ENCODE measurements around the gene DES. TPM values are rescaled to one million over a fixed set of nuclear protein-coding genes. Genes with fewer than 3 reads are reported as not detected.
A peak's percentile ranks its signal among the peaks of the same experiment; 100 is the strongest.

DES gene
- total and polyA plus RNA-seq, 2 experiments from 2014 or later = 1.3 to 2.0 TPM

DNA sequence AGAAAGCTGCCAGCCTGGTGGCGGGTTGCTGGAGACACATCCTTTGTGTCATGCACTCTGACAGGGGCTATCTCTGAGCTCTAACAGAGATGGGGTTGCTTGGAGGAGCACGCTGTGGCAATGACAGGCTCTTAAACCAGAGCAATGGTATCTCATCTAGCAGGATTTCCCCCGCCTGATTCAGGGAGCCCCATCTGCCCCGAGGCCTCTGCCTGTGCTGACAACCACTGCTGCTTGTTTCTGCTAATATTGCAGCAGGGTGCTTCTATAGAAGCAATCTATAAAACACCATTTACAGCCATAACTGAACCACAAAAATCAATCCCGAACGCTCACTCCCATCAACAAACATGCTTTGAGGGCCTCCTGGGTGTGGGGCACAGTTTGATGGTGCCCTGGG, 17.6 kb upstream of the DES start:
- H3K27ac Mint-ChIP-seq = no peak overlapping the region
- H3F3A ChIP-seq (replicated peaks; ENCODE audit: low read depth) = no peaks in the 10 kb centered on the region; the same call in 1 of the 2 replicates
- H3K4me2 ChIP-seq = no peak overlapping the region
- ATAC-seq = no peak
- H3K27me3 Mint-ChIP-seq (ENCODE audit: insufficient read depth, low read depth, poor library complexity) = peaks cover 12% of the 10 kb centered on the region
- no peaks in the 10 kb centered on the region for H3K9me3 Mint-ChIP-seq
- H3K4me3 ChIP-seq = no peak overlapping the region
- H3K79me2 ChIP-seq (replicated peaks; ENCODE audit: insufficient read depth) = no peaks in the 10 kb centered on the region
- H2AFZ ChIP-seq = no peak overlapping the region; the same call in 1 of the 2 replicates
- no peaks in the 10 kb centered on the region for H3K36me3 ChIP-seq (ENCODE audit: insufficient read depth)
- H3K4me1 ChIP-seq (ENCODE audit: insufficient read depth) = peaks cover 21% of the 10 kb centered on the region
- TF ChIP-seq, protein P1, sequence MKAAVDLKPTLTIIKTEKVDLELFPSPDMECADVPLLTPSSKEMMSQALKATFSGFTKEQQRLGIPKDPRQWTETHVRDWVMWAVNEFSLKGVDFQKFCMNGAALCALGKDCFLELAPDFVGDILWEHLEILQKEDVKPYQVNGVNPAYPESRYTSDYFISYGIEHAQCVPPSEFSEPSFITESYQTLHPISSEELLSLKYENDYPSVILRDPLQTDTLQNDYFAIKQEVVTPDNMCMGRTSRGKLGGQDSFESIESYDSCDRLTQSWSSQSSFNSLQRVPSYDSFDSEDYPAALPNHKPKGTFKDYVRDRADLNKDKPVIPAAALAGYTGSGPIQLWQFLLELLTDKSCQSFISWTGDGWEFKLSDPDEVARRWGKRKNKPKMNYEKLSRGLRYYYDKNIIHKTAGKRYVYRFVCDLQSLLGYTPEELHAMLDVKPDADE (IDR thresholded peaks at IDR 0.05) = no peak
- no peak for TF ChIP-seq EZH2phosphoT487 (IDR thresholded peaks at IDR 0.05; ENCODE audit: unreplicated experiment)
- TF ChIP-seq CREB1 (CRISPR knock-in tag; IDR thresholded peaks at IDR 0.05; ENCODE audit: low read depth) = no peak
- H3K9me2 ChIP-seq (ENCODE audit: insufficient read depth) = no peaks in the 10 kb centered on the region
- no peak overlapping the region for H3K27ac ChIP-seq (ENCODE audit: low read depth)
- H3K36me3 Mint-ChIP-seq (ENCODE audit: low read depth) = no peaks in the 10 kb centered on the region
- H3K4me1 Mint-ChIP-seq = peaks cover 42% of the 10 kb centered on the region
- DNase-seq (ENCODE audit: low spot score) = no peak
- H3K27me3 ChIP-seq (ENCODE audit: insufficient read depth) = no peaks in the 10 kb centered on the region
- H3K4me3 Mint-ChIP-seq = no peak overlapping the region
- no peaks in the 10 kb centered on the region for H4K20me1 ChIP-seq (replicated peaks; ENCODE audit: insufficient read depth)

DNA sequence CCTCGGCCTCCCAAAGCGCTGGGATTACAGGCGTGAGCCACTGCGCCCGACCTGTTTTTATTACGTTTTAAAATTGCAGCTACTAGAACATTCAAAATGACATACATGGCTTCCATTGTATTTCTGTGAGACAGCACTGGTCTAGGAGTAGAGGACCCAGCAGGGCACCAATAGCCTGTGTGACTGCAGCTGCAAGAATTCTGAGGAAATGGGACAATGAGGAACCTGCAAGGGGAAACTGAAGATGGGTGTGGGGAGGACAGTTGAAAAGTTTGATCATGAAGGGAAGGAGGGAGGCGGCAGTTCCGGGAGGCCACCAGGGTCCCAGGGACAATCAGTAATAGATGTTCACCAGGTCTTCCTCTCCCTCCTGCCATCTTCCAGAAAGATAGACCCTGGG, 16.6 kb upstream of the DES start:
- peaks cover 21% of the 10 kb centered on the region for H3K4me1 ChIP-seq (ENCODE audit: insufficient read depth)
- H3K4me1 Mint-ChIP-seq = peaks cover 42% of the 10 kb centered on the region
- H3K4me2 ChIP-seq = no peak overlapping the region
- H3K4me3 ChIP-seq = no peak overlapping the region
- TF ChIP-seq STAT1 (IDR thresholded peaks at IDR 0.05; ENCODE audit: unreplicated experiment) = no peak
- TF ChIP-seq ZNF114 (CRISPR knock-in tag; IDR thresholded peaks at IDR 0.05) = no peak
- no peak for TF ChIP-seq ZNF331 (CRISPR knock-in tag; IDR thresholded peaks at IDR 0.05; ENCODE audit: low read depth)
- TF ChIP-seq EZH2 (IDR thresholded peaks at IDR 0.05; ENCODE audit: low read depth, unreplicated experiment) = no peak
- H3K36me3 Mint-ChIP-seq (ENCODE audit: low read depth) = no peaks in the 10 kb centered on the region
- no peak for DNase-seq (ENCODE audit: low spot score)
- no peaks in the 10 kb centered on the region for H3K79me2 ChIP-seq (replicated peaks; ENCODE audit: insufficient read depth)
- peaks cover 12% of the 10 kb centered on the region for H3K27me3 Mint-ChIP-seq (ENCODE audit: insufficient read depth, low read depth, poor library complexity)
- H3K27ac ChIP-seq (ENCODE audit: low read depth) = no peak overlapping the region
- no peaks in the 10 kb centered on the region; the same call in 1 of the 2 replicates for H3F3A ChIP-seq (replicated peaks; ENCODE audit: low read depth)
- H3K27ac Mint-ChIP-seq = no peak overlapping the region
- H3K4me3 Mint-ChIP-seq = no peak overlapping the region
- no peaks in the 10 kb centered on the region for H3K36me3 ChIP-seq (ENCODE audit: insufficient read depth)
- no peak overlapping the region for H2AFZ ChIP-seq
- no peaks in the 10 kb centered on the region for H3K9me3 Mint-ChIP-seq
- H3K9me2 ChIP-seq (ENCODE audit: insufficient read depth) = no peaks in the 10 kb centered on the region
- ATAC-seq = no peak
- H4K20me1 ChIP-seq (replicated peaks; ENCODE audit: insufficient read depth) = no peaks in the 10 kb centered on the region
- no peaks in the 10 kb centered on the region for H3K27me3 ChIP-seq (ENCODE audit: insufficient read depth)

DNA sequence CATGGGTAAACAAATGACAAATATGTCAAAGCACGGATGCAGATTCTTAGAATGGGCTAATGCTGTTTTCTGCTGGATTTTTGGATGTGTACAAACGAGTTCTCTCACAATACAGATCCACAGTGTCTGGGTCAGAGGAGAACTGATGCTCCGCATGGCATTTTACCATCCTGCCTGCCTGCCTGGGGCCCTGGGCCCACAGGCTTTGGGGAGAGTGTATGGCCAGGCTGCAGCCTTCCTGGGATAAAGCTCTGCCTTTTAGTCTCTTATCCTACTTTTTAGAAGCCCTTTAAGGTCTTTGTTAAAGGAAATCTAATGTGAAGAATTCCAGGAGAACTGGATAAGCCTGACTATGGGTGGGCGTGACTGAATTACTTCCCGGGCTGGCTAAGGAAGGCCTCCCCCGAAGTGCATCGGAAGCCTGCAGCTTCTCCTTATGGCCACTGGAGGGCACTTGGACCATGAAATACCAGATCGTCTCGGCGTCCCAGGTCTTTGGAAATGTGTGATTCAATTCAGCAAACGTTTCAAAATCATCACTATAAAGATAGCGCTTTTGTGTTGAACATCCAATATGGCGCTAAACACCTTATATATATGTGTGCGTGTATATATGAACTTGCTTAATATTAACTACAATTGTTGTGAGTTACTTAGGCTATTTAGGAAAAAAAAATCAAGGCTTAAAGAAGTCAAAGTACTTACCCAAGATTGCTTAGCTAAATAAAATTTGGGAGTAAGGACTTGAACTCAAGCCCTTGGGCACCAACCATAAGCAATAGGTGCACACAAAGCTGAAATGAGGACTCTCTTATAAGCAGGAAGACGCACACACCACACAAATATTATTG, 15.3 kb upstream of the DES start:
- H3K27ac Mint-ChIP-seq = no peak overlapping the region
- H2AFZ ChIP-seq = no peak overlapping the region
- H3K4me2 ChIP-seq = no peak overlapping the region

More for the DNA sequence above, 15.3 kb upstream of the DES start:
- Histone ChIP-seq H3K79me2 (replicated peaks; ENCODE audit: insufficient read depth) (no peaks in the 10 kb centered on the region), H3K27ac (ENCODE audit: low read depth) (no peak overlapping the region), H3K9me2 (ENCODE audit: insufficient read depth) (no peaks in the 10 kb centered on the region), H3K36me3 (ENCODE audit: insufficient read depth) (no peaks in the 10 kb centered on the region), H4K20me1 (replicated peaks; ENCODE audit: insufficient read depth) (no peaks in the 10 kb centered on the region), H3K27me3 (ENCODE audit: insufficient read depth) (no peaks in the 10 kb centered on the region), H3K4me3 (no peak overlapping the region), H3K4me1 (ENCODE audit: insufficient read depth) (peaks cover 21% of the 10 kb centered on the region), H3F3A (replicated peaks; ENCODE audit: low read depth) (no peaks in the 10 kb centered on the region; the same call in 1 of the 2 replicates)
- no peaks in the 10 kb centered on the region for H3K9me3 Mint-ChIP-seq
- H3K27me3 Mint-ChIP-seq (ENCODE audit: insufficient read depth, low read depth, poor library complexity) = peaks cover 15% of the 10 kb centered on the region
- H3K36me3 Mint-ChIP-seq (ENCODE audit: low read depth) = no peaks in the 10 kb centered on the region
- peaks cover 42% of the 10 kb centered on the region for H3K4me1 Mint-ChIP-seq
- DNase-seq (ENCODE audit: low spot score) (peak; percentile 95), ATAC-seq (peak; percentile 61)
- H3K4me3 Mint-ChIP-seq = no peak overlapping the region; the same call in 2 of the 3 replicates
- TF ChIP-seq, protein P2, sequence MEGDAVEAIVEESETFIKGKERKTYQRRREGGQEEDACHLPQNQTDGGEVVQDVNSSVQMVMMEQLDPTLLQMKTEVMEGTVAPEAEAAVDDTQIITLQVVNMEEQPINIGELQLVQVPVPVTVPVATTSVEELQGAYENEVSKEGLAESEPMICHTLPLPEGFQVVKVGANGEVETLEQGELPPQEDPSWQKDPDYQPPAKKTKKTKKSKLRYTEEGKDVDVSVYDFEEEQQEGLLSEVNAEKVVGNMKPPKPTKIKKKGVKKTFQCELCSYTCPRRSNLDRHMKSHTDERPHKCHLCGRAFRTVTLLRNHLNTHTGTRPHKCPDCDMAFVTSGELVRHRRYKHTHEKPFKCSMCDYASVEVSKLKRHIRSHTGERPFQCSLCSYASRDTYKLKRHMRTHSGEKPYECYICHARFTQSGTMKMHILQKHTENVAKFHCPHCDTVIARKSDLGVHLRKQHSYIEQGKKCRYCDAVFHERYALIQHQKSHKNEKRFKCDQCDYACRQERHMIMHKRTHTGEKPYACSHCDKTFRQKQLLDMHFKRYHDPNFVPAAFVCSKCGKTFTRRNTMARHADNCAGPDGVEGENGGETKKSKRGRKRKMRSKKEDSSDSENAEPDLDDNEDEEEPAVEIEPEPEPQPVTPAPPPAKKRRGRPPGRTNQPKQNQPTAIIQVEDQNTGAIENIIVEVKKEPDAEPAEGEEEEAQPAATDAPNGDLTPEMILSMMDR (conservative IDR thresholded peaks at IDR 0.05; ENCODE audit: low read depth in 2 of 2) = peak; percentile 96
- TF ChIP-seq, protein P3, sequence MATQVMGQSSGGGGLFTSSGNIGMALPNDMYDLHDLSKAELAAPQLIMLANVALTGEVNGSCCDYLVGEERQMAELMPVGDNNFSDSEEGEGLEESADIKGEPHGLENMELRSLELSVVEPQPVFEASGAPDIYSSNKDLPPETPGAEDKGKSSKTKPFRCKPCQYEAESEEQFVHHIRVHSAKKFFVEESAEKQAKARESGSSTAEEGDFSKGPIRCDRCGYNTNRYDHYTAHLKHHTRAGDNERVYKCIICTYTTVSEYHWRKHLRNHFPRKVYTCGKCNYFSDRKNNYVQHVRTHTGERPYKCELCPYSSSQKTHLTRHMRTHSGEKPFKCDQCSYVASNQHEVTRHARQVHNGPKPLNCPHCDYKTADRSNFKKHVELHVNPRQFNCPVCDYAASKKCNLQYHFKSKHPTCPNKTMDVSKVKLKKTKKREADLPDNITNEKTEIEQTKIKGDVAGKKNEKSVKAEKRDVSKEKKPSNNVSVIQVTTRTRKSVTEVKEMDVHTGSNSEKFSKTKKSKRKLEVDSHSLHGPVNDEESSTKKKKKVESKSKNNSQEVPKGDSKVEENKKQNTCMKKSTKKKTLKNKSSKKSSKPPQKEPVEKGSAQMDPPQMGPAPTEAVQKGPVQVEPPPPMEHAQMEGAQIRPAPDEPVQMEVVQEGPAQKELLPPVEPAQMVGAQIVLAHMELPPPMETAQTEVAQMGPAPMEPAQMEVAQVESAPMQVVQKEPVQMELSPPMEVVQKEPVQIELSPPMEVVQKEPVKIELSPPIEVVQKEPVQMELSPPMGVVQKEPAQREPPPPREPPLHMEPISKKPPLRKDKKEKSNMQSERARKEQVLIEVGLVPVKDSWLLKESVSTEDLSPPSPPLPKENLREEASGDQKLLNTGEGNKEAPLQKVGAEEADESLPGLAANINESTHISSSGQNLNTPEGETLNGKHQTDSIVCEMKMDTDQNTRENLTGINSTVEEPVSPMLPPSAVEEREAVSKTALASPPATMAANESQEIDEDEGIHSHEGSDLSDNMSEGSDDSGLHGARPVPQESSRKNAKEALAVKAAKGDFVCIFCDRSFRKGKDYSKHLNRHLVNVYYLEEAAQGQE (IDR thresholded peaks at IDR 0.05; ENCODE audit: unreplicated experiment) = no peak
